NCI-H2107 (cell line): ENCODE measurements around the gene AKR1B15.
"Not testable (repeated sequence)": the region's sequence is repeated elsewhere in the genome, so short reads cannot be mapped to it uniquely, and the experiment has no call there.

ENCODE experiments used
- DNase-seq: peaks from one replicate; lab custom pipeline; 2025; lab: John Stamatoyannopoulos, UW

AKR1B15 gene

GRCh38 chr7:134532954-134533218, 16.0 kb upstream of the AKR1B15 start:
- no peak for DNase-seq

DNA sequence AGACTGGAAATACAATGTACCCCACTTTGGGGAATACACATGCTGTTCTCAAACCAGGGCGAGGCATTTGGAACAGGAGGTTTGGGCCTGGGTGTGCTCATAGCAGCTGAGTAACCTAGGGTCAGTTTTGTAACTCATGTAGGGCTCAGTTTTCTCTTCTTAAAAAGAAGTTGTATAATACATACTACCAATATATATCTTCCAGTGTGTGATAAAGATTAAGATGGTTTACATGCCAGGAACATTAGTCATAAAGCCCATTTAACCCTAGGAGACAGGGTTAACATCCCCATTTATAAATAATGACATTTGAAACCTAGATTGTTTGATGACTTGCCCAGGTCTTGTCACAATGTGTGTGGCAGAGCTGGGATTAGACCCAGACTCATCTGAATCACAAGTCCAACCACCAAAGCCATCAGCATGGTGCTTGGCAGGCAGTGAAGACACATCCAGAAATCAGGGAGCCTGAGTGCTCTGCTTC, 15.6 kb upstream of the AKR1B15 start:
- DNase-seq: no peak

GRCh38 chr7:134534633-134535032, 14.3 kb upstream of the AKR1B15 start:
- DNase-seq: no peak

GRCh38 chr7:134535272-134535918, 13.5 kb upstream of the AKR1B15 start:
- no peak for DNase-seq

DNA sequence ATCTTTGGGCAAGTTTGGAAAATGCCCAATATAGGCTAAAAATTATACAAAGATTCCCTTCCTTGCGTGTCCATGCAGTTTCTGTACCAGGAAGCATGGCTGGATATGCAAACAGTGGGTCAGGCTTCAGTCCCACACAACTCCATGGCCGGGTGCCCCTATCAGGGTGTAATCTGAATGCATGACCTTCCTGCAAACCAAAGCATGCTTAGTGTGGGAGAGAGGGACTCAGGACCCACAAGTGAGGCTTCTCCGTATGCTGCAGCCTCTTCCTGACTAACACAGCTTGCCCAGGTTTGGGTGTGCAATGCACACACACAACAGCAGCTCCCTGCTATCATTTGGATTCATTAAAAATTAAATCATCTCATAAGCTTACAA, 13.0 kb upstream of the AKR1B15 start:
- DNase-seq: no peak

GRCh38 chr7:134536558-134536957, 12.4 kb upstream of the AKR1B15 start:
- DNase-seq: not testable (repeated sequence)

- not testable (repeated sequence) for DNase-seq
These were observed 11.6 kb upstream of the AKR1B15 start for GRCh38 chr7:134537273-134537781.

- DNase-seq: no peak
These were observed 9.4 kb upstream of the AKR1B15 start for GRCh38 chr7:134539380-134540004.

DNA sequence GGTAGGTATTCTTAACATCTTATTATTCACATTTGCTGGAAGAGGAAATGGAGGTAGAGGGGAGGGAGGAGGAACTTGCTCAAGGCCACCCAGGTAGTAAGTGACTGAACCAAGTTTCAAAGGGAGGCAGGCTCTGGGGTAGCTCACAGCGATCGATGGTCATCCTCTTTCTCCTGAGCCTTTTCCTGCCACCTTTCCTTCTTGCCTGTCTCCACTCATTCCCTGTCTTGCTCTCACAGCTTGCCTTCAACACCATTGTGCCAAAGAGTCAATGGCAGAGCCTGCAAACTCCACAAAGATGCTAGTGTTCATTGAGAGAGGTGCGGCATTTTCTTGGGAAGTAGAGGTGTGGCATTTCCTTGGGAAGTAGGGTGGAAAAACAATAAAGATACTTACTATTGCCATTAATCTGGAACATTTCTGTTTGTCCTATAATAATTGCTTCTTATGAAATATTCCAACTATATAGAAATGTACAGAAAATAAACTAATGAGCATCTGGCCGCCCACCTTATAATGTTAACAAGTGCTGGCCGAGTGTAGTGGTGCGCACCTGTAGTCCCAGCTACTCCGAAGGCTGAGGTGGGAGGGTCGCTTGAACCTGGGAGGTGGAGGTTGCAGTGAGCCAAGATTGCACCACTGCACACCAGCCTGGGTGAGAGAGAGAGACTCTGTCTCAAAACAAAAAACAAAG, 7.3 kb upstream of the AKR1B15 start:
- not testable (repeated sequence) for DNase-seq

- no peak for DNase-seq
These were observed 6.6 kb upstream of the AKR1B15 start for GRCh38 chr7:134542195-134542771.

DNA sequence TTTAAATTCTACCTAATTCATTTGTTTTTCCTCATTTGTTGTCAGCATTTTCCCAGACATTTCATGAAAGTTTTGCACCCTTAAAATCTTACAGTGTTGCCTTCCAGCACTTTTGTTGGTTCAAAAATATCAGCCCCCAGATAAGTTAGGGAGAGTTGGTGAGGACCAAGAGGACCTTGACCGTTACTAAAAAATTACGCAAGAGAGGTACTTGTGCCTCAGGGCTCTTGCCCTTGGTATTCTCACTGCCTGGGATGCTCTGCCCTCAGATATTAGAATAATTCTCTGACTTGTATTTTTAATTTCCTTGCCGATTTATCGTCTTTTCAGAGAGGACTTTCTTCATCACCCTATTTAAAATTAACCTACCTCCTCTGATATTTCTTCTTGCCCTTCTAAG, 3.5 kb upstream of the AKR1B15 start:
- no peak for DNase-seq

- no peak for DNase-seq
These were observed 3.0 kb upstream of the AKR1B15 start for GRCh38 chr7:134545918-134546317.

DNA sequence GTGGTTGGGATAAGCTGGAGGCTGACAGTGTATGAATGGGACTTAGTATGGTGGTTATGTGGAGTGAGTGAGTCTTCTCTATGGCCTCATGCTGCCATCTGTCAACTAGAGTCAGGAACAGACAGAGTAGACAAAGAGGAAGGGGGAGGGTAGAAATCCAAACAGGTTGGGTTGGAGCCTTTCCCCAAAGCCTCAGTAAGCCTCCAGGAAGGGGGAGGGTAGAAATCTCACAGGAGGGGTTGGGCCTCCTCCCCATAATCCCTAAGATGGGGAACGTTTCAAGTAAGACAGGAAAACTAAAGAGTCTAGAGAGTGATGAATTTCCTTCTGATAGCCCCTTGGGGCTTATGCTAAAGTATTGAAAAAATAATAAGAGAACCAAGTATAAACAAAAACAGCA, 2.0 kb upstream of the AKR1B15 start:
- DNase-seq: peak; percentile 2

- peak; percentile 55 for DNase-seq
These were observed 1.4 kb upstream of the AKR1B15 start for GRCh38 chr7:134547397-134548054.

DNA sequence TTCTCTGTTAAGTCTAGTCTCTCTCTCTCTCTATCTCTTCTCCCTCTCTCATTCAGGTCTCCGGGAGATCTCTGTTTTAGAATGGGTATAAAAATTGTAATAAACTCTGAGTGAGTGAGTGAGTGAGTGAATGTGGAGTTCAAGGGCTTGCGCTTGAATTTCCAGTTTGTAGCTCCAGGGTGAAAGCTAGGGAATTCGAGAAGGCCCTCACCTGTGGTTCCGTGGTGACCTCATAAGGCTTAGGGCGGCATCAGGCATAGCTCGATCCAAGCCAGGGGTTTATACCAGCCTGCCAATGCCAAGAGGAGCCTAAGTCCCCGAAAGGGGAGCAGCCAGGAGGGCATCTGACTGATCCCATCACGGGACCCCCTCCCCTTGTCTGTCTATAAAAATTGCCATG, 456 bp downstream of the AKR1B15 start:
- DNase-seq: no peak

DNA sequence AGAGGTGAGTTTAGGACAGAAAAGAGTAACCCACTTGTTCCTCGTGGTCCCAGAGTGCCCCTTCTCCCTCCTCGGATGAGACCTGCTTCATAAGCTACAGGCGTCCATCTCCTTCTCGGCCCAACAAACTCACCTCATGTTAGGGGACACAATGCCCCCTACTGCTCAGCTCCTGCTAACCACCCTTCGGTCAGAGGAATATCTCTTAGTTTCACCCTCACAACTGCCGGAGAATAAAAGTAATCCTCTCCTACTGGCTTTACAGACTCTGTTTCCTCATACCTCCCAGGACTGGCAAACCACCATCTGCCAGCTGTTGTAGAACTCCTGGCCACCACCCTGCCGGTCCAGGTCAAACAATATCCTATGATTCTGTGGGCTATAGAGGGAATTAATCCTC, 3.2 kb downstream of the AKR1B15 start:
- no peak for DNase-seq

DNA sequence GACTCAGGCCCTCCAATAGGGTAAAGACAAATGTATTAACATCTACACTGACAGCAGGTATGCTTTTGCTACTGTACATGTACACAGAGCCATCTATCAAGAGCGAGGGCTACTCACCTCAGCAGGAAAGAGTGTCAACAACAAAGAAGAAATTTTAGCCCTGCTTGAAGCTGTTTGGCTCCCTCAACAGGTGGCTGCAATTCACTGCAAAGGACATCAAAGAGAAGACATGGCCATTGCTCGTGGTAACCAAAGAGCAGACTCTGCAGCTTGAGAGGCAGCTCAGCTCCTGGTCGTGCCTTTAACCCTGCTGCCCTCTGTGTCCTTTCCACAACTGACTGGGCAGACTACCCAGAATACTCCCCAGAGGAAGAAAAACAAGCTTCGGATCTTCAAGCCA, 5.1 kb downstream of the AKR1B15 start:
- no peak for DNase-seq

DNA sequence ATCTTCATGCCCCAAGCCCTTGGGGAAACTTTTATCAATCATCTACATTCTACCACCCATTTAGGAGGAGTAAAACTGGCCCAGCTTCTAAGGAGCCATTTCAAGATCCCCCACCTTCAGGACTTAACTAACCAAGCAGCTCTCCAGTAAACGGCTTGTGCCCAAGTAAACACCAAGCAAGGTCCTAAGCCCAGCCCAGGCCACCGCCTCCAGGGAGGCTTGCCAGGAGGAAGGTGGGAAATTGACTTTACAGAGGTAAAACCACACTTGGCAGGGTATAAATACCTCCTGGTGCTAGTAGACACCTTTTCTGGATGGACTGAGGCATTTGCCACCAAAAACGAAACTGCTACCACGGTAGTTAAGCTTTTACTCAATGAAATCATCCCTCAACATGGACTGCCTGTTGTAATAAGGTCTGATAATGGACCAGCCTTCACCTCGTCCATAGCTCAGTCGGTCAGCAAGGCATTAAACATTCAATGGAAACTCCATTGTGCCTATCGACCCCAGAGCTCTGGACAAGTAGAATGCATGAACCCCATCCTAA, 5.6 kb downstream of the AKR1B15 start:
- DNase-seq: no peak

DNA sequence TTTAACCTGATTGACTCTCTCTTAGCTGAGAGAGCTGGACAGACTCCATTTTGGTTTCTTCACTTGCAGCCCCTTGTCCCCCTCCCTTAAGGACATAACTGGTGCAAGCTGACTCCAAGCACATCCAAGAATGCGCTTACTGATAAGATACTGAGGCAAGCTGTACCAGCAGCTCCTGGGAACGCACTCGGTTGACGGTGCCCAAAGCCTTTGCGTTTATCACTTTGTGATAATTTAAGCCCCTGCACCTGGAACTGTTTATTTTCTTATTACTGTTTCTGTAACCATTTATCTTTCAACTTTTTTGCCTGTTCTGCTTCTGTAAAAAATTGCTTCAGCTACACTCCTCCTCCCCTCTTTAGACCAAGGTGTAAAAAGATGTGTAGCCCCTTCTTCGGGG, 8.5 kb downstream of the AKR1B15 start:
- DNase-seq: no peak

DNA sequence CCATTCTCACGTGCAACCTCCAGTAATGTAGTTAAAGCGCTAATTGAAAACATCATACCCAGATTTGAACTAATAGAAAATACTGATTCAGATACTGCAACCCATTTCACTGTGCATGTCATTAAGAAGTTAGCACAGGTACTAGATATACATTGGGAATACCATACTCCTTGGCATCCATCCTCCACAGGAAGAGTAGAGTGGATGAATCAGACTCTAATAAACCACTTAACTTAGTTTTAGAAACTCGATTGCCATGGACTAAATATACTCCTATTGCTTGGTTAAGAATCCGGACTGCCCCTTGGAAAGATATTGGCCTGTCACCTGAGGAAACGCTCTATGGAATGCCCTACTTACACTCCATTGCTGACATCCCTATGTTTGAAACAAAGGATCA, 9.5 kb downstream of the AKR1B15 start:
- no peak for DNase-seq

DNA sequence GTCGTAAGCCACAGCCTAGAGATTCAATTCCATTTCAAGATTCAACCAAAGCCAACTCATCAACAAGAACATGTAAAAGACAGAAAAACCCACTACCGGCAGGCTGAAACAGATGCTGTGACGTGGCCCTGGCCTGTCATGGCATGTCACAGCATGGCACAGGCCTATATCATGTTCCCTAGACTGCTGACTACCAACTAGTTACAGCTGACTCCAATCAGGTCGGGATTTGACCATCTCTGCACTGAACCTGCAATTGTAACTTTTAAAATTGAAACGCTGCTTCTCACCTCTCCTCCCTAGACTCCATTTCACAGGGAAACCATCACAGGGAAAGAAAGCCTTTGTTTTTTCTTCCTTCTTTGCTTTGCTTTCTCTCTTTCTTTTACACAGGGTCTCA, 12.7 kb downstream of the AKR1B15 start:
- not testable (repeated sequence) for DNase-seq

DNA sequence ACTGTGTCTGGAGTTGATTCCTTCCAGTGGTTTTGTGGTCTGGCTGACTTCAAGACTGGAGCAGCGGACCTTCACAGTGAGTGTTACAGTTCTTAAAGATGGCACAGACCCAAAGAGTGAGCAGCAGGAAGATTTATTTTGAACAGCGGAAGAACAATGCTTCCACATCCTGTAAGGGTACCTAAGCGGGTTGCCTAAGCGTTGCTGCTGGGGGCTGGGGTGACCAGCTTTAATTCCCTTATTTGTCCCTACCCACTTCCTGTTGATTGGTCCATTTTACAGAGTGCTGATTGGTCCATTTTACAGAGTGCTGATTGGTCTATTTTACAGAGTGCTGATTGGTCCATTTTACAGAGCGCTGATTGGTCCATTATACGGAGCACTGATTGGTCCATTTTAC, 13.2 kb downstream of the AKR1B15 start:
- DNase-seq: no peak
